Dendritic cell treated with granulocyte-macrophage colony-stimulating factor and Interleukin-4, amounts not matched to agents 40 ng/mL and 50 ng/mL, for 4 days (primary cell): ENCODE results near the gene ANO6.

Experiments used
- H3K27ac Mint-ChIP-seq: one replicate; pipeline ENCODE4 v1.8.0; 2022; ENCODE audit warnings: mild to moderate bottlenecking, mixed read lengths
- H3K27me3 Mint-ChIP-seq: one replicate; pipeline ENCODE4 v1.8.0; 2022; ENCODE audit warnings: mild to moderate bottlenecking, mixed read lengths
- H3K36me3 Mint-ChIP-seq: one replicate; pipeline ENCODE4 v1.8.0; 2022; ENCODE audit warnings: low read depth, mixed read lengths
- H3K4me1 Mint-ChIP-seq: one replicate; pipeline ENCODE4 v1.8.0; 2022; ENCODE audit warnings: low read depth, mixed read lengths
- H3K4me3 Mint-ChIP-seq: one replicate; pipeline ENCODE4 v1.8.0; 2022; ENCODE audit warnings: mild to moderate bottlenecking, moderate library complexity, mixed read lengths
- H3K9me3 Mint-ChIP-seq: one replicate; pipeline ENCODE4 v1.8.0; 2022; ENCODE audit warnings: mixed read lengths
- intact Hi-C: fragments of 100-400 bp; cut with micrococcal nuclease; formaldehyde crosslinking; loops from one replicate; pipeline ENCODE4 v1.15.0; 2022

ANO6 gene

GRCh38 chr12:45192707-45193106 is 23.2 kb upstream of the ANO6 start:
- no peak overlapping the region for H3K4me3 Mint-ChIP-seq
- peaks cover 35% of the 10 kb centered on the region for H3K4me1 Mint-ChIP-seq
- no peaks in the 10 kb centered on the region for H3K9me3 Mint-ChIP-seq
- intact Hi-C loops: loop anchor here (1.0 kb wide), 1 partner anchor 8 kb away; no protein-coding TSS in a partner anchor
- no peaks in the 10 kb centered on the region for H3K27me3 Mint-ChIP-seq
- peak overlapping the region; percentile 67 for H3K27ac Mint-ChIP-seq
- no peaks in the 10 kb centered on the region for H3K36me3 Mint-ChIP-seq

- H3K36me3 Mint-ChIP-seq: no peaks in the 10 kb centered on the region
- peak overlapping the region; percentile 47 for H3K4me3 Mint-ChIP-seq
- no peaks in the 10 kb centered on the region for H3K9me3 Mint-ChIP-seq
- peaks cover 36% of the 10 kb centered on the region for H3K4me1 Mint-ChIP-seq
- H3K27ac Mint-ChIP-seq: peak overlapping the region; percentile 23
- H3K27me3 Mint-ChIP-seq: no peaks in the 10 kb centered on the region
- intact Hi-C loops: no loop called here
These were observed 15.3 kb upstream of the ANO6 start for GRCh38 chr12:45200491-45201043.

DNA sequence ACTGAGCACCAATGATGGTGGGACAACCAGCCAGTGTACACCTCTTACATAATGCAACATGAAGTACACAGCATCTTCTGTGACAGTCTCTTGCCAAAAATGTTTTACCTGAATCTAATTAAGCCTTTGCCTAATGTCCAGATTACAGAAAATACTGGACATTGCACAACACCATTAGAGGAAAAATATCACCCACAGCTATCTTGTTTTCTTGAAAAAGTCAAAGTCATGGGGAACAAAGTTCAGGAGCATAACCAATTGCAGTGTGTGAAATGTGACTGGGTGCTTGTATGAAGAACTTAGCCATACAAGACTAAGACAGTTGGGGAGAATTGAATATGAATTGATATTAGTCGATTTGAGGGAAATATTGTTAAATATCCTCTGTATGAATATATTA is 12.1 kb upstream of the ANO6 start:
- Mint-ChIP-seq H3K9me3 (no peaks in the 10 kb centered on the region), H3K4me3 (no peak overlapping the region), H3K36me3 (no peaks in the 10 kb centered on the region), H3K4me1 (peaks cover 27% of the 10 kb centered on the region), H3K27ac (no peak overlapping the region), H3K27me3 (no peaks in the 10 kb centered on the region)
- intact Hi-C loops: no loop called here

GRCh38 chr12:45204757-45205156 is 11.1 kb upstream of the ANO6 start:
- Mint-ChIP-seq H3K4me3 (no peak overlapping the region), H3K27ac (no peak overlapping the region), H3K27me3 (no peaks in the 10 kb centered on the region), H3K4me1 (peaks cover 26% of the 10 kb centered on the region), H3K36me3 (no peaks in the 10 kb centered on the region), H3K9me3 (no peaks in the 10 kb centered on the region)
- intact Hi-C loops: no loop called here

DNA sequence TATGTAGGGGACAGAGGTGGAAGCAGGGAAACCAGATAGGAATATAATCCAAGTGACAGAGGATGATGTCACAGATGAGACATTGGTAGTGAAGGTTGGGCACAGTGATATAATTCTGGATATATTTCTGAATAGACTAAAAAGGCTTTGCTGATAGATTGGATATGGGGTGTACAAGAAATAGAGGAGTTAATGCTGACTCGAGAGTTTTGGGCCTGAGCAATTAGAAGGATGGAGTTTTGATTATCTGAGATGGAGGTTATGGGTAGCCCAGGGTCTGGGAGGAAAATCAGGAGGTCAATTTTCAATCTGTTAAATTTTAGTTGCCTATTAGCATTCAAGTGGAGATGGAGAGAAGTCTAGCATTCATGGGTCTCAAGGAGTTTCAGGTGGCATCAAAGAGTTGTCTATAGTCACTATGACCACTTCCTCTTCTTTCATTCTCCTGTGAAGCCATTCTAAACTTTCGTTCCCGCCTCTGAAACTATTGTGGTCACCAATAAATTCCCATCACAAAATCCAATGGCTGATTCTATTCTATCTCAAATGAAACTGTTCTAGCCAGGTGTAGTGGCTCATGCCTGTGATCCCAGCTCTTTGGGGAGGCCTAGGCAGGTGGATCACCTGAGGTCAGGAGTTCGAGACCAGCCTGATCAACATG is 10.6 kb upstream of the ANO6 start:
- no peaks in the 10 kb centered on the region for H3K27me3 Mint-ChIP-seq
- no peak overlapping the region for H3K4me3 Mint-ChIP-seq

DNA sequence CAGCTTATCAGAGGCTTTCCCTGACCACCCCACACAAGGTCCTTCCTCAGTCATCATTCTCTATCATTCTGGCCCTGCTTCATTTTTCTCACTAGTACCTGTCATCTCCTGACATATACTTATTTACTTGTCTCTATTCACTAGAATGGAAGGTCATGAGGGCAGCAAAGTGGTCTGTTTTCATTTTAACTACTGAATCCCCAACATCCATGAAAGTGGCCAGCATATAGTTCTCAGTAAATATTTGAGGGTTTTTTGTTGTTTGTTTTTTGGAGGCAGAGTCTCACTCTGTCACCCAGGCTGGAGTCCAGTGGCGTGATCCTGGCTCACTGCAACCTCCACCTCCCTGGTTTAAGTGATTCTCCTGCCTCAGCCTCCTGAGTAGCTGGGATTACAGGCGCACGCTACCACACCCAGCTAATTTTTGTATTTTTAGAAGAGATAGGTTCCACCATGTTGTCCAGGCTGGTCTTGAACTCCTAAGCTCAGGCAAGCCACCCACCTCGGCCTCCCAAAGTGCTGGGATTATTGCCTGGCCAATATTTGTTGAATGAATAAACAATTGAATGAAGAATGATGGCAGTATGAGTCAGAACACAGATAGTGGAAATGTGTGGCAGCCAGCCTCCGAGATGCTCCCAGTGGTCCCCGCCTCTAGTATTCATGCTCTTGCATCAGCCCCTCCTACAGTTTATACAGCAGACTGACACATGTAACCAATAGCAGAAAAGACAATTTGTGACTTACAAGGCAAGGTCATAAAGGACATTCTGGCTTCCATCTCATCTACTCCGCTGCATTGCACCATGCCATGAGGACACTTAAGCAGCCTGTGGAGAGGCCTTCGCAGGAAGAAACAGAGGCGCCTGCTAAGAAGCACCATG is 7.0 kb upstream of the ANO6 start:
- no peaks in the 10 kb centered on the region for H3K9me3 Mint-ChIP-seq

More for the DNA sequence above, 10.6 kb upstream of the ANO6 start:
- Mint-ChIP-seq H3K4me1 (peaks cover 24% of the 10 kb centered on the region), H3K27ac (no peak overlapping the region), H3K9me3 (no peaks in the 10 kb centered on the region), H3K36me3 (no peaks in the 10 kb centered on the region)
- intact Hi-C loops: no loop called here

DNA sequence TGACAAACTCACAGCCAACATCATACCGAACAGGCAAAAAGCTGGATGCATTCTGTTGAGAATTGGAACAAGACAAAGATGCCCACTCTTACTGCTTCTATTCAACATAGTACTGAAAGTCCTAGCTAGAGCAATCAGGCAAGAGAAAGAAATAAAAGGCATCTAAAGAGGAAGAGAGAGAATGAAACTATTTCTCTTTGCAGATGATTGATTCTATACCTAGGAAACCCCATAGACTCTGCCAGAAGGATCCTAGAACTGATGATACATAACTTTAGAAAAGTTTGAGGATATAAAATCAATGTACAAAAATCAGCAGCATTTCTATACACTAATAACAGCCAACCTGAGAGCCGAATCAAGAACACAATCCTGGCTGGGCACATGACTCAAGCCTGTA is 6.1 kb upstream of the ANO6 start:
- no peaks in the 10 kb centered on the region for H3K27me3 Mint-ChIP-seq
- H3K36me3 Mint-ChIP-seq: no peaks in the 10 kb centered on the region
- H3K9me3 Mint-ChIP-seq: no peaks in the 10 kb centered on the region
- H3K27ac Mint-ChIP-seq: peak overlapping the region; percentile 20
- intact Hi-C loops: loop anchor here (10.0 kb wide), 1 partner anchor 515 kb away; the partner anchor contains the start of gene ARID2
- no peak overlapping the region for H3K4me3 Mint-ChIP-seq
- H3K4me1 Mint-ChIP-seq: peaks cover 24% of the 10 kb centered on the region

More for the DNA sequence above, 7.0 kb upstream of the ANO6 start:
- peaks cover 20% of the 10 kb centered on the region for H3K4me1 Mint-ChIP-seq
- intact Hi-C loops: no loop called here
- no peak overlapping the region for H3K4me3 Mint-ChIP-seq
- no peaks in the 10 kb centered on the region for H3K27me3 Mint-ChIP-seq
- peak overlapping the region; percentile 42 for H3K27ac Mint-ChIP-seq
- no peaks in the 10 kb centered on the region for H3K36me3 Mint-ChIP-seq

DNA sequence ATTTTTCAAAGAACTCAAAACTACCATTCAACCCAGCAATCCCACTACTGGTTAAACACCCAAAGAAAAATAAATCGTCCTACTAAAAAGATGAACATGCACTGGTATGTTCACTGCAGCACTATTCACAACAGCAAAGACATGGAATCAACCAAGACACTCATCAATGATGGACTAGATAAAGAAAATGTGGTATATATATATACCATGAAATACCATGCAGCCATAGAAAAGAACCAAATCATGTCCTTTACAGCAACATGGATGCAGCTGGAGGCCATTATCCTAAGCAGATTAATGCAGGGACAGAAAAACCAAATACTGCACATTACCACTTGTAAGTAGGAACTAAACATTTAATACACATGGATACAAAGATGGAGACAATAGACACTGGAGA is 3.8 kb upstream of the ANO6 start:
- intact Hi-C loops: loop anchor here (10.0 kb wide), 1 partner anchor 513 kb away; the partner anchor contains the start of gene ARID2
- no peak overlapping the region for H3K27ac Mint-ChIP-seq
- no peaks in the 10 kb centered on the region for H3K9me3 Mint-ChIP-seq
- no peaks in the 10 kb centered on the region for H3K27me3 Mint-ChIP-seq
- no peak overlapping the region for H3K4me3 Mint-ChIP-seq
- peaks cover 33% of the 10 kb centered on the region for H3K4me1 Mint-ChIP-seq
- peaks cover 22% of the 10 kb centered on the region for H3K36me3 Mint-ChIP-seq

DNA sequence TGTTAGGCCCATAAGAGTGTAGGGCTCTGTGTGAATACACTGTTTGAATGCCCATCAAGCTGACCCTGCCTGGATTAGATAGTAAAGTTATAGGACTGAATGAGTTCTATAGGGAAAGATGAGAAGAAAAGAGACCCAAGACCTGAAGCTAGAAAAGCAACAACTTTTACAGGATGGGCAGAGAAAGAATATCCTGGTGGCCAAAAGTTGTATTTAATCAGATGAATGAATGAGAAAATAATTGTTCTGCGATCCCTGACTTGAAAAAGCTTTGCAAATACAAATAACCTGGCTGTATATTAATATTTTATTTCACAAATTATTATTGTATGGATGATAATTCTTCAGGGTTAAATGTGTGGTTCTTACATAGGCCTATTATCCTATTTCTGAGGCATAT is 2.8 kb upstream of the ANO6 start:
- H3K27ac Mint-ChIP-seq: no peak overlapping the region
- no peaks in the 10 kb centered on the region for H3K9me3 Mint-ChIP-seq
- H3K36me3 Mint-ChIP-seq: peaks cover 24% of the 10 kb centered on the region
- peaks cover 39% of the 10 kb centered on the region for H3K4me1 Mint-ChIP-seq
- no peaks in the 10 kb centered on the region for H3K27me3 Mint-ChIP-seq
- intact Hi-C loops: loop anchor here (10.0 kb wide), 1 partner anchor 512 kb away; the partner anchor contains the start of gene ARID2
- no peak overlapping the region for H3K4me3 Mint-ChIP-seq

- Mint-ChIP-seq H3K36me3 (peaks cover 24% of the 10 kb centered on the region), H3K27ac (peak overlapping the region; percentile 90), H3K27me3 (no peaks in the 10 kb centered on the region), H3K4me1 (peaks cover 42% of the 10 kb centered on the region), H3K9me3 (no peaks in the 10 kb centered on the region), H3K4me3 (no peak overlapping the region)
- intact Hi-C loops: loop anchor here (10.0 kb wide), 1 partner anchor 511 kb away; the partner anchor contains the start of gene ARID2
These were observed 1.8 kb upstream of the ANO6 start for GRCh38 chr12:45214071-45214470.

DNA sequence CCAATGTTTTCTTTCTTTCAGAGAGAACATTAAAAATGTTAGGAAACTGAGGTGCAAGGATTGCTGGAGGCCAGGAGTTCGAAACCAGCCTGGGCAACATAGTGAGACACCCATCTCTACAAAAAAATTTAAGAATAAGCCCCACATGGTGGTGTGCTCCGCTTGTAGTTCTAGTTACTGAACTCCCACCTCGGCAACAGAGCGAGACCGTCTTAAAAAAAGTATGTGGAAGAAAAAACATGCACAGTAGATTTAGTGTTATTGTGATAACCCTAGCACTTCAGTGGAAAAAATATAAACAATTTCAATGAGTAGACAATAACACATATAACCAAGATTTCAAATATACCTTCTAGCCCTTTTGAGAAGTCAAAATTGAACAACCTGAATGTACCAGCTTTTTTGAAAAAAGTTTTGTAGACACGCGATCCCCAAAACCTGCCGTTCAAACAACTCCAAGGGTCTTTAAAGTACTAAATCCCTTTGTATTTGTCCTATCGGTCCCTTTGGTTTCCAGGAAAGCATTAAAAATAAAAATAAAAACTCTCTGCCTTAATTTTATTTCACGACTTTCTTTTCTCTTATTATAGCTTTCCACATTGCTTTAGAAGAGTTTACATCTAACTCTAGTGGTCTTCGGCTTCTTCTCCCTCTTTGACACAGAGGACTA is 1.0 kb upstream of the ANO6 start:
- Mint-ChIP-seq H3K4me1 (peaks cover 42% of the 10 kb centered on the region), H3K4me3 (peak overlapping the region; percentile 100), H3K27me3 (no peaks in the 10 kb centered on the region), H3K36me3 (peaks cover 24% of the 10 kb centered on the region), H3K9me3 (no peaks in the 10 kb centered on the region), H3K27ac (peak overlapping the region; percentile 90)
- intact Hi-C loops: loop anchor here (1.0 to 10.0 kb wide), 3 partner anchors 9 to 510 kb away; partner anchors contain the start of gene ARID2

GRCh38 chr12:45216230-45216982 is 511 bp downstream of the ANO6 start:
- H3K4me1 Mint-ChIP-seq: peaks cover 53% of the 10 kb centered on the region
- no peaks in the 10 kb centered on the region for H3K9me3 Mint-ChIP-seq
- no peaks in the 10 kb centered on the region for H3K27me3 Mint-ChIP-seq
- intact Hi-C loops: loop anchor here (2.0 to 10.0 kb wide), 3 partner anchors 34 to 508 kb away; partner anchors contain the start of gene ARID2
- H3K36me3 Mint-ChIP-seq: peaks cover 24% of the 10 kb centered on the region
- H3K4me3 Mint-ChIP-seq: peak overlapping the region; percentile 100
- peak overlapping the region; percentile 90 for H3K27ac Mint-ChIP-seq

DNA sequence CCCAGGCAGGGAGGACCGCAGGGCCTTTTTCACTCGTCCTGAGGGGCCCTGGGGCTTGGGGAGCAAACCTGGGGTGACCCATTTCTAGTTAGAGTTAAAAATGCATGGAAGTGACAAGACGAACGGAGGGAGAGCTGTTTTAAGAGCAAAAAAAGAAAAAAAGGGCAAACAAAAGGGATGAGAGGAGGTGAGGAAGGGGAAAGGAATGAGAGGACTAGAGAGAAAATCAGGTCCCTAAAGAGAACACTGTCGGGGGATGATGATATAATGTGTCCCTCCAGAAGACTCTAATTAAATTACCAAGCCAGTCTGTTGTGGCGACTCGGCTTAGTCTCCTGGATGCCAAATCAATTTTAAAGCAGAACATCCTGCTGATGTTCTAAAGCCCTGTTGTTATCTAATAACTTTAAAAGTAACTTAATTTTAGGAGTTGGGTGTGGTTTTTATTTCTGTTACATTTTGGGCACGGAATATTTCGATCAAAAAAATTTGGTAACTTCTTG is 1.1 kb downstream of the ANO6 start:
- Mint-ChIP-seq H3K4me3 (peak overlapping the region; percentile 100), H3K36me3 (peaks cover 24% of the 10 kb centered on the region), H3K27ac (peak overlapping the region; percentile 90), H3K9me3 (no peaks in the 10 kb centered on the region), H3K27me3 (no peaks in the 10 kb centered on the region), H3K4me1 (peaks cover 56% of the 10 kb centered on the region)
- intact Hi-C loops: loop anchor here (2.0 to 10.0 kb wide), 3 partner anchors 35 to 508 kb away; partner anchors contain the start of gene ARID2
